OCI-LY3 (cell line): ENCODE results near the gene RDH13.

ENCODE experiments used
- H2AFZ ChIP-seq: fragments of 200-600, 300-600 bp; shearing (Covaris generic); 2 replicates; pipeline ENCODE4 v1.6.0; 2014; ENCODE audit warnings: antibody characterized with exemption, low read depth, low read length
- H3K27ac ChIP-seq: fragments of 200-600, 300-600 bp; sonication (generic); 2 replicates; pipeline ENCODE4 v1.5.1; 2014; ENCODE audit warnings: mild to moderate bottlenecking, low read length, moderate library complexity, mixed read lengths
- H3K27me3 ChIP-seq: fragments of 200-600, 300-600 bp; sonication (generic); 2 replicates; pipeline ENCODE4 v1.6.1; 2014; ENCODE audit warnings: low read depth, low read length, mixed read lengths
- H3K36me3 ChIP-seq: fragments of 200-600, 300-600 bp; sonication (generic); replicated peaks from 2 replicates; pipeline ENCODE3; 2014; ENCODE audit warnings: low read depth, low read length, mixed read lengths
- H3K4me1 ChIP-seq: fragments of 300-600, 200-600 bp; sonication (generic); 2 replicates; pipeline ENCODE4 v1.6.1; 2014; ENCODE audit warnings: low read length, mixed read lengths
- H3K4me2 ChIP-seq: fragments of 200-600, 300-600 bp; sonication (generic); 2 replicates; pipeline ENCODE4 v1.6.1; 2014; ENCODE audit warnings: low read length, mixed read lengths
- H3K4me3 ChIP-seq: fragments of 300-600, 200-600 bp; sonication (generic); 2 replicates; pipeline ENCODE4 v1.5.1; 2014; ENCODE audit warnings: antibody characterized with exemption, mild to moderate bottlenecking, low read length, moderate library complexity
- H3K79me2 ChIP-seq: fragments of 300-600, 200-600 bp; shearing (Covaris generic); 2 replicates; pipeline ENCODE4 v1.6.1; 2014; ENCODE audit warnings: mild to moderate bottlenecking, low read length, mixed read lengths
- H3K9ac ChIP-seq: fragments of 300-600, 200-600 bp; shearing (Covaris generic); 2 replicates; pipeline ENCODE4 v1.6.0; 2014; ENCODE audit warnings: mild to moderate bottlenecking, low read length, moderate library complexity
- H3K9me3 ChIP-seq: fragments of 200-600, 300-600 bp; shearing (Covaris generic); 2 replicates; pipeline ENCODE4 v1.6.1; 2014; ENCODE audit warnings: low read length, mixed read lengths; ENCODE audit not compliant: insufficient read depth
- H4K20me1 ChIP-seq: fragments of 200-600, 300-600 bp; sonication (generic); 2 replicates; pipeline ENCODE4 v1.6.1; 2016; ENCODE audit warnings: low read length, mixed read lengths; ENCODE audit not compliant: insufficient read depth
- CTCF ChIP-seq: fragments of 200-600, 300-600 bp; sonication (generic); IDR thresholded peaks from 2 replicates; pipeline ENCODE4 v1.5.1; 2014; ENCODE audit warnings: antibody characterized with exemption, low read length, low read depth
- EZH2phosphoT487 ChIP-seq: fragments of 200-600 bp; shearing (Covaris generic); IDR thresholded peaks from 2 replicates; pipeline ENCODE4 v1.6.1; 2018; ENCODE audit warnings: antibody characterized with exemption, mixed run types, low read depth

The RDH13 gene

GRCh38 chr19:55080968-55081769 lies 18.2 kb upstream of the RDH13 start:
- no peak overlapping the region for H3K4me2 ChIP-seq
- no peak overlapping the region for H2AFZ ChIP-seq
- no peaks in the 10 kb centered on the region for H3K4me1 ChIP-seq
- H3K4me3 ChIP-seq = no peak overlapping the region
- no peaks in the 10 kb centered on the region for H3K27me3 ChIP-seq
- no peaks in the 10 kb centered on the region for H3K36me3 ChIP-seq
- H4K20me1 ChIP-seq = no peaks in the 10 kb centered on the region
- no peaks in the 10 kb centered on the region for H3K9me3 ChIP-seq
- TF ChIP-seq CTCF (no peak), EZH2phosphoT487 (no peak)
- no peak overlapping the region for H3K9ac ChIP-seq
- H3K79me2 ChIP-seq = no peaks in the 10 kb centered on the region
- no peak overlapping the region for H3K27ac ChIP-seq

GRCh38 chr19:55080121-55080967 lies 17.4 kb upstream of the RDH13 start:
- no peak overlapping the region for H3K9ac ChIP-seq
- no peaks in the 10 kb centered on the region for H3K27me3 ChIP-seq

GRCh38 chr19:55079400-55080038 lies 16.6 kb upstream of the RDH13 start:
- Histone ChIP-seq H3K9ac (no peak overlapping the region), H3K4me3 (no peak overlapping the region), H3K79me2 (no peaks in the 10 kb centered on the region), H2AFZ (no peak overlapping the region), H3K9me3 (no peaks in the 10 kb centered on the region), H3K4me2 (no peak overlapping the region), H3K27ac (no peak overlapping the region), H3K4me1 (no peaks in the 10 kb centered on the region), H3K36me3 (no peaks in the 10 kb centered on the region), H4K20me1 (no peaks in the 10 kb centered on the region), H3K27me3 (no peaks in the 10 kb centered on the region)
- no peak for TF ChIP-seq CTCF
- TF ChIP-seq EZH2phosphoT487 = no peak

More at GRCh38 chr19:55080121-55080967, 17.4 kb upstream of the RDH13 start:
- Histone ChIP-seq H3K4me2 (no peak overlapping the region), H3K4me3 (no peak overlapping the region), H3K27ac (no peak overlapping the region), H3K4me1 (no peaks in the 10 kb centered on the region), H4K20me1 (no peaks in the 10 kb centered on the region), H3K9me3 (no peaks in the 10 kb centered on the region), H3K36me3 (no peaks in the 10 kb centered on the region), H2AFZ (no peak overlapping the region), H3K79me2 (no peaks in the 10 kb centered on the region)
- TF ChIP-seq CTCF = no peak
- no peak for TF ChIP-seq EZH2phosphoT487

- Histone ChIP-seq H3K4me2 (no peak overlapping the region), H4K20me1 (no peaks in the 10 kb centered on the region), H2AFZ (no peak overlapping the region), H3K4me3 (no peak overlapping the region), H3K9me3 (no peaks in the 10 kb centered on the region), H3K4me1 (no peaks in the 10 kb centered on the region), H3K27me3 (no peaks in the 10 kb centered on the region), H3K27ac (no peak overlapping the region), H3K9ac (no peak overlapping the region), H3K36me3 (no peaks in the 10 kb centered on the region), H3K79me2 (no peaks in the 10 kb centered on the region)
- TF ChIP-seq EZH2phosphoT487 = no peak
- no peak for TF ChIP-seq CTCF
These were observed 16.0 kb upstream of the RDH13 start for GRCh38 chr19:55078996-55079395.
